ENCODE data around the gene KRT84.
A peak's percentile ranks its signal among the peaks of the same experiment; 100 is the strongest.

KRT84 gene

GRCh38 chr12:52389313-52390207 is 4.1 kb upstream of the KRT84 start:
- Histone ChIP-seq H3K9me3 (no peaks in the 10 kb centered on the region), H3K27me3 (ENCODE audit: low read depth) (peaks cover 8% of the 10 kb centered on the region; the same call in 1 of the 2 replicates), H3K36me3 (replicated peaks) (no peaks in the 10 kb centered on the region), H3K4me1 (no peaks in the 10 kb centered on the region), H3K4me3 (no peak overlapping the region)
- no peak for DNase-seq (ENCODE audit: low spot score in 2 of 2)
- in situ Hi-C loops (cut with MboI; ENCODE audit: low sequenced_read_pairs), result no loop called here

GRCh38 chr12:52387859-52388258 is 2.4 kb upstream of the KRT84 start:
- no peak overlapping the region for H3K4me3 ChIP-seq
- peaks cover 11% of the 10 kb centered on the region; the same call in 1 of the 2 replicates for H3K27me3 ChIP-seq (ENCODE audit: low read depth)
- no peak for DNase-seq (ENCODE audit: low spot score in 2 of 2)
- H3K9me3 ChIP-seq, result no peaks in the 10 kb centered on the region
- H3K36me3 ChIP-seq (replicated peaks), result no peaks in the 10 kb centered on the region
- in situ Hi-C loops (cut with MboI; ENCODE audit: low sequenced_read_pairs), result no loop called here
- no peaks in the 10 kb centered on the region for H3K4me1 ChIP-seq

- peaks cover 19% of the 10 kb centered on the region; the same call in 1 of the 2 replicates for H3K27me3 ChIP-seq (ENCODE audit: low read depth)
- in situ Hi-C loops (cut with MboI; ENCODE audit: low sequenced_read_pairs), result no loop called here
Measured at GRCh38 chr12:52383331-52383730, 2.1 kb downstream of the KRT84 start.

GRCh38 chr12:52382854-52383253 is 2.6 kb downstream of the KRT84 start:
- DNase-seq (ENCODE audit: low spot score in 2 of 2), result no peak
- no peak overlapping the region for H3K4me3 ChIP-seq
- in situ Hi-C loops (cut with MboI; ENCODE audit: low sequenced_read_pairs), result no loop called here

More at GRCh38 chr12:52383331-52383730, 2.1 kb downstream of the KRT84 start:
- no peaks in the 10 kb centered on the region for H3K4me1 ChIP-seq
- no peaks in the 10 kb centered on the region for H3K36me3 ChIP-seq (replicated peaks)
- DNase-seq (ENCODE audit: low spot score in 2 of 2), result no peak
- H3K4me3 ChIP-seq, result no peak overlapping the region
- H3K9me3 ChIP-seq, result no peaks in the 10 kb centered on the region

GRCh38 chr12:52381206-52381605 is 4.2 kb downstream of the KRT84 start:
- in situ Hi-C loops (cut with MboI; ENCODE audit: low sequenced_read_pairs), result no loop called here
- H3K27me3 ChIP-seq (ENCODE audit: low read depth), result 0 out of 2 replicates have a peak, but pooled peaks cover 12% of the 10 kb centered on the region

More at GRCh38 chr12:52382854-52383253, 2.6 kb downstream of the KRT84 start:
- no peaks in the 10 kb centered on the region for H3K4me1 ChIP-seq
- H3K27me3 ChIP-seq (ENCODE audit: low read depth), result peaks cover 16% of the 10 kb centered on the region; the same call in 1 of the 2 replicates
- no peaks in the 10 kb centered on the region for H3K36me3 ChIP-seq (replicated peaks)
- no peaks in the 10 kb centered on the region for H3K9me3 ChIP-seq

GRCh38 chr12:52380271-52380694 is 5.2 kb downstream of the KRT84 start:
- H3K27me3 ChIP-seq (ENCODE audit: low read depth), result 0 out of 2 replicates have a peak, but pooled peaks cover 12% of the 10 kb centered on the region
- no peaks in the 10 kb centered on the region for H3K9me3 ChIP-seq
- no peaks in the 10 kb centered on the region for H3K4me1 ChIP-seq
- H3K4me3 ChIP-seq, result no peak overlapping the region
- no peaks in the 10 kb centered on the region for H3K36me3 ChIP-seq (replicated peaks)
- DNase-seq (ENCODE audit: low spot score in 2 of 2), result peak in 1 of 2 experiments; percentile 62
- in situ Hi-C loops (cut with MboI; ENCODE audit: low sequenced_read_pairs), result no loop called here

More at GRCh38 chr12:52381206-52381605, 4.2 kb downstream of the KRT84 start:
- DNase-seq (ENCODE audit: low spot score in 2 of 2), result no peak
- Histone ChIP-seq H3K4me1 (no peaks in the 10 kb centered on the region), H3K36me3 (replicated peaks) (no peaks in the 10 kb centered on the region), H3K4me3 (no peak overlapping the region), H3K9me3 (no peaks in the 10 kb centered on the region)

GRCh38 chr12:52379536-52379935 is 5.9 kb downstream of the KRT84 start:
- Histone ChIP-seq H3K27me3 (ENCODE audit: low read depth) (0 out of 2 replicates have a peak, but pooled peaks cover 12% of the 10 kb centered on the region), H3K4me1 (no peaks in the 10 kb centered on the region)
- in situ Hi-C loops (cut with MboI; ENCODE audit: low sequenced_read_pairs), result loop anchor here (10.0 kb wide), 1 partner anchor 605 kb away; no protein-coding TSS in a partner anchor

GRCh38 chr12:52378091-52378490 is 7.4 kb downstream of the KRT84 start:
- in situ Hi-C loops (cut with MboI; ENCODE audit: low sequenced_read_pairs), result loop anchor here (10.0 kb wide), 1 partner anchor 607 kb away; no protein-coding TSS in a partner anchor
- no peak for DNase-seq (ENCODE audit: low spot score in 2 of 2)
- H3K27me3 ChIP-seq (ENCODE audit: low read depth), result 0 out of 2 replicates have a peak, but pooled peaks cover 12% of the 10 kb centered on the region
- no peaks in the 10 kb centered on the region for H3K36me3 ChIP-seq (replicated peaks)
- 0 out of 2 replicates have a peak, but pooled peaks cover 2% of the 10 kb centered on the region for H3K9me3 ChIP-seq
- H3K4me1 ChIP-seq, result no peaks in the 10 kb centered on the region
- no peak overlapping the region for H3K4me3 ChIP-seq

More at GRCh38 chr12:52379536-52379935, 5.9 kb downstream of the KRT84 start:
- Histone ChIP-seq H3K36me3 (replicated peaks) (no peaks in the 10 kb centered on the region), H3K4me3 (no peak overlapping the region), H3K9me3 (no peaks in the 10 kb centered on the region)
- no peak for DNase-seq (ENCODE audit: low spot score in 2 of 2)

GRCh38 chr12:52377266-52377665 is 8.2 kb downstream of the KRT84 start:
- in situ Hi-C loops (cut with MboI; ENCODE audit: low sequenced_read_pairs), result loop anchor here (10.0 kb wide), 1 partner anchor 608 kb away; no protein-coding TSS in a partner anchor

GRCh38 chr12:52372216-52373154 is 13.0 kb downstream of the KRT84 start:
- Histone ChIP-seq H3K4me3 (no peak overlapping the region), H3K27me3 (ENCODE audit: low read depth) (peaks cover 11% of the 10 kb centered on the region), H3K4me1 (no peaks in the 10 kb centered on the region), H3K9me3 (0 out of 2 replicates have a peak, but pooled peaks cover 2% of the 10 kb centered on the region), H3K36me3 (replicated peaks) (no peaks in the 10 kb centered on the region)
- in situ Hi-C loops (cut with MboI; ENCODE audit: low sequenced_read_pairs), result loop anchor here (10.0 kb wide), 1 partner anchor 612 kb away; no protein-coding TSS in a partner anchor
- peak; percentile 57 to 79 for DNase-seq (ENCODE audit: low spot score in 2 of 2)

More at GRCh38 chr12:52377266-52377665, 8.2 kb downstream of the KRT84 start:
- Histone ChIP-seq H3K27me3 (ENCODE audit: low read depth) (0 out of 2 replicates have a peak, but pooled peaks cover 11% of the 10 kb centered on the region), H3K4me3 (no peak overlapping the region), H3K36me3 (replicated peaks) (no peaks in the 10 kb centered on the region), H3K9me3 (0 out of 2 replicates have a peak, but pooled peaks cover 2% of the 10 kb centered on the region), H3K4me1 (no peaks in the 10 kb centered on the region)
- no peak for DNase-seq (ENCODE audit: low spot score in 2 of 2)

- Histone ChIP-seq H3K4me1 (no peaks in the 10 kb centered on the region), H3K27me3 (ENCODE audit: low read depth) (peaks cover 19% of the 10 kb centered on the region), H3K36me3 (replicated peaks) (no peaks in the 10 kb centered on the region), H3K9me3 (0 out of 2 replicates have a peak, but pooled peaks cover 2% of the 10 kb centered on the region), H3K4me3 (no peak overlapping the region)
- in situ Hi-C loops (cut with MboI; ENCODE audit: low sequenced_read_pairs), result loop anchor here (10.0 kb wide), 1 partner anchor 613 kb away; no protein-coding TSS in a partner anchor
- no peak for DNase-seq (ENCODE audit: low spot score in 2 of 2)
Measured at GRCh38 chr12:52371716-52372115, 13.7 kb downstream of the KRT84 start.

- H3K4me1 ChIP-seq, result no peaks in the 10 kb centered on the region
- H3K9me3 ChIP-seq, result 0 out of 2 replicates have a peak, but pooled peaks cover 2% of the 10 kb centered on the region
- no peak for DNase-seq (ENCODE audit: low spot score in 2 of 2)
- H3K36me3 ChIP-seq (replicated peaks), result no peaks in the 10 kb centered on the region
- in situ Hi-C loops (cut with MboI; ENCODE audit: low sequenced_read_pairs), result loop anchor here (10.0 kb wide), 1 partner anchor 614 kb away; no protein-coding TSS in a partner anchor
- H3K4me3 ChIP-seq, result no peak overlapping the region
- H3K27me3 ChIP-seq (ENCODE audit: low read depth), result peaks cover 20% of the 10 kb centered on the region
Measured at GRCh38 chr12:52370926-52371608, 14.4 kb downstream of the KRT84 start.

Measured in HAP-1 (cell line).